ENCODE results near the gene LGALS7B.

GRCh38 chr19:38805180-38805579 is 16.2 kb downstream of the LGALS7B start:
- TF ChIP-seq CTCF (IDR thresholded peaks at IDR 0.05): no peak
- TF ChIP-seq EZH2 (IDR thresholded peaks at IDR 0.05; ENCODE audit: borderline replicate concordance, insufficient read depth, low read depth, low read length, poor library complexity, severe bottlenecking): no peak

Measured in B cell (primary cell).